Activated CD8-positive, alpha-beta memory T cell treated with anti-CD3 and anti-CD28 coated beads, Interleukin-2, amount 50 U/mL, for 48 hours (primary cell): Measurements from ENCODE around the gene PTPRG.

Source experiments
- DNase-seq: peaks from one replicate; pipeline ENCODE4 v3.0.0-alpha.2; 2020

Gene PTPRG

DNA sequence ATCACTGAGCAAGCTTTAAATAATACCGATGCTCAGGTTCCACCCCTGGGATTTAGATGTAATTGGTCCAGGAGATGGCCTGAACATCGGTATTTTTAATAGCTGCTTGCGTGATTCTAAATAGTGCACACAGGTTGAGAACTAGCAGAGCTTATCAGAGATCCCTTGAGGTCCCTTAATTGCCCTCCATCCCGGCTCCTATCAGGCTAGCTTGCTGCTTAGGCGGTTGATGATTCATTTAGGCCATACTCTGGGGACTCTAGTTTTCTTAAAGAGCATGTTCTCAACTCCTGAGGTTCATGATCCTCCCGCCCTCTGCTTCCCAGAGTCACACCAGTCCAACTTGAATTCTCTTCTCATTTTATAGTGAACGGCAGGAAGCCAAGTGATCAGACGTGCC lies 531.7 kb downstream of the PTPRG start:
- DNase-seq, result no peak

DNA sequence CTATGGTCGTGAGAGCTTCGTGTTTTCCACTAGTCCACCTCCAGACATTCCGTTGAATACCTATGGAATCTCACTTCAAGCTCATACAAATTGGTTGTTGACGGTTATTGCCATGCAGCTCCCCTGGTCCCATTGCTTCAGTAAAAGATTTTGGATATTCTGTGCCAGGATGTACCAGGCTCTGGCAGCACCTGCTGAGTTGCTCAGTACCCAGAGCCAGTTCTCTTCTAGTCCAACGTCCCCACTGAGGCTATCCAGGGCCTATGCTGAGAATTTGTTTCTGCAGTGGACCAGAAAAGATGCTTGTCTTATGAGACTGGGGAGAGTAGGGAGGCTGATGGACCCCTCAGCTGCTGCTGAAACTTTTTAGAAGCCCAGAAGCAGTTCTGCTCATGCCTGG lies 533.1 kb downstream of the PTPRG start:
- DNase-seq, result no peak

DNA sequence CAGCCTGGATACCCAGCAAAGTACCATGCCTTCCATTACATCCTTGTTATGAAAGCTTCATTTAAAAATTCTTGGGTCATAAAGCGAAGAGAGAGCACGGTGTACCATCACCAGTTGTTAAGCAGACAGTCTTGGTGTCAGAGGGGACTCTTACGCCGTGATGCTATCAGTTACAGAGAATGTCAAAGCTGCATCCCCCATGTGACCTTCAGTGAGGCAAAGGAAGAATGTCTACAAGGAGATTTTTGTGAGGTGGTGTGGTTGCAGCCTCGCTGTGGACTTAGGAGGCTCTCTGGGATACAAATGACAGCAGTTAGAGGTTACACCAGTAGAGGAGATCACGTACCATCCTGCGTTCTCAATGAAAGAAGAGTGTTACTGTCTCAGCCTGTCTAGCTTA lies 533.7 kb downstream of the PTPRG start:
- DNase-seq, result no peak

DNA sequence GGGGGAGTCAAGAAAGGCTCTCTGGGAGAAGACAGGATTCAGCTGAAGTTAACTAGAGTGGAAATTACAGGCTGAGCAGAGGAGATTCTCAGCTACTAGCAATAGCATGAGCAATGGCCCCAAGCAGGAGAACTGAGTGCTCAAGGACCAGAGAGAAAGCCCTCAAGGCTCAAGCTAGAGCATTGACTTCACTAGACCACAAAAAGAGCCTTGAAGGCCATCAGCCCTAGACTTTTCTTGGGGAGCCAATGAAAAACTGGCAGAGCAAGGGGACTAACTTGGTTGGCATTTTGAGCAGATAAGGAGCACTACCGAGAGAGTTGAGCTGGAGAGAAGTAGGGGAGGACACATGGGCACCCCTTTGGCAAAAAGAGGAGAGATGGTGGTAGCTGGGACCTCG lies 534.4 kb downstream of the PTPRG start:
- no peak for DNase-seq

DNA sequence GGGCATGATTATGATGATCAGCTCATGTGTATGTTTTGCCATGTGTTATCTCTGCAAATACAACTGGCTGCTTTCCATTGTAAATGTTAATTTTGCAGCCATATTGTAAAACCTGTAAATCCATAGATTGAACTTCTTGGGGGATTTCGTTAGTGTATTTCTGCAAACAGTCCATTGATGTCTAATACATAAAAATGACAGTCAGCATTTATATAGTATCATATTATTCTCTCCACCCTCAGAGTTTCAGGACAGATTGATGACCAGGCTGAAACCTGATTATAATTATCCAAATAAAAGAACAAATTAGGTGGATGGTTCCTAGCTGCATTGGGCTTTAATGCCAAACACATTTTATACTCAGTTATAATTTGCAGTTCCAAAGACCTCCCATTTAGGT lies 535.1 kb downstream of the PTPRG start:
- DNase-seq, result no peak

DNA sequence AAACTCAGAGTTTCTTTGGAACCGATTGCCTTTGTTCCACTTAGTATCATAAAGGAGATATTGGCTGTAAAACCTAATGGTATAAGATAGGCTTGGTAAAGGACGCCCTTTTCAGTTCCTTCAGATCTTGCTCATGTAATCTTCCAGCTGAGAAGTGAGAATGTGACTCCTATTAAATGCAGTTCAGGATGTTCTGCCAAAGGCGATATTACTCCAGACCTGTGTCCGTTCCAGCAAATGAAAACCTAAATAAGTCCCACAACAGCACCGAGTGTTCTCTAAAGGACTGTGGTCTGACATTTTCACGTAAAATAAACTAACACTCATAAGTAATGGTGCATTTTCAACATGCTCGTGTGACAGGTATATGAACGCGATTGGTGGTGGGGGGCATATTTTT lies 535.8 kb downstream of the PTPRG start:
- DNase-seq, result no peak

DNA sequence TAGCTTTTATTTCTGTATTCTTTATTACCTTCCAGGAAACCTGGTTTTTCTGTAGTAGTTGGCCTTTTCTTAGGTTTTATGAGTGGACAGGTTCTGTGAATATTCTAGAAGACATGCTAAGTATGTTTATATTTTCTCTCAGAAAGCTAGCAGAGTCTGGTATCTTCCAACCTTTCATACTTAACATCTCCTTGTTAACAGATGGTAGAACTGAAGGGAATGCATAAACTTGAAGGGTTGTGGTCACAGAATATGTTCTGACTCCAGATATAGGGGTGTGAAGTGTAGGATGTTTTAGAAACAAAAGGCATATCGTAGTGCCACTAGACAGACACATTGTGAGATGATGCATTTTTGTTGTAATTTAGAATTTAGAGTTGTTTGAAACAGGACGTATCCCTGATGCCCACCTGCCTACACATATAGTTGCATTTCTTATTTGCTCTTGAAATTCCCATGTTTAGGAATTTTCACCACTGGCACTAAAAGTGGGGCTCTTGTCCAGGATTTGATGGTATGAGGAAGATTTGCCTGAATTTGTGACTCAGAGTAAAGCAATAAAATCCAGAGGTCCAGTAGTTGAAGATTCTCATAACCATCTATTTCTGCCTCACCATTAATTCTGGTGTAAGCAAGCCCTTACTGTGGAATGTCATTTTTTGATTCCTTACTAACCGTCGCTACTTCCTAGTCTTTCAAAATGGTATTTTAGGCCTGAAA lies 537.4 kb downstream of the PTPRG start:
- DNase-seq, result no peak

DNA sequence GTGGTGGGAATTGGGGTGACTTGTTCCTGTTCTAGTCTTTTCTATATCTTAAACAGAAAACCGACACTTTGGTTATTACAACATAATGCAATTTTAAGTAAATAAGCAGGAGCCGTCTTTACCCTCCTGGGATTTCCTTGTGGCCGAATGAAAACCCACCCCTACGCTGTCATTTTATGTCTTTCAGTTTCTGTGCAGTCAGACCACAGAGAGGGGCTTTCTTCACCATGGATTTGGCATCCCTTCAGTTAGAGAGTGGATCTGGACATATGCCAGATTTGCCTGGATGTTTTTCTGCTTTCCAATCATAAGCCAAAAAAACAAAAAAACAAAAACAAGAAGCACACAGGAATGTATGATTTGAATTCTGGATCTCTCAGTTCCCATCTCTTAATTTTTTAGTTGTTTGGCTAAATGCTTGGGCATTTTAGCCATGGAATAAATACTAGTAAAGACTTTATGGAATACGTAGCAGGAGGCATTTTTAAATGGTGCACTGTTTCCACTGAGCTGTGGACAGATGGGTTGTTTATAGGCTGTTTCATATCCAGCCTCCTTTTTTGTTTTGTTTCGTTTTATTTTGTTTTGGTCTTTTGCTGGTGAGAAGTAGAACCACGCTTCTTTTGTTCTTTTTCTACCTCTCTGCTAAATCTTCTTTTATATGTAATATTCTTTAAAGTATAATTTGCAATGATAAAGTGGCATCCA lies 539.1 kb downstream of the PTPRG start:
- no peak for DNase-seq

DNA sequence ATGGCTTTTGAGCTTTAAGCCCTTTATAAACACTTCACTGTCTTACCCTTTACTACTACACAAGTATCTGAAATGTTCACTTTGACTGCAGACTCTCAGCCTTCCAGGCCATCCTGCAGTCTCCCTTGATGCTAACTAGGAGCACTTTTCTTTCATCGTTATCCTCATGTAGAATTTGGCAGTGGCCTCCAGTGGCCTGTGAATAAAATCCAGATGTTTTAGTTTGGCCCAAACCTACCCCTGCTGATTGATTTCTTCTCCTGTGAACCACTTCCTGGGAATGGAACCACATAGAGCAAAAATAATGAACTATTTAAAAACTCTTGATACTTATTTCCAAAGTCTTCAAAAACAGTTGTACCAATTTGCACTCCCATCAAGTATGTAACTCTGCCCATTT lies 540.1 kb downstream of the PTPRG start:
- no peak for DNase-seq

DNA sequence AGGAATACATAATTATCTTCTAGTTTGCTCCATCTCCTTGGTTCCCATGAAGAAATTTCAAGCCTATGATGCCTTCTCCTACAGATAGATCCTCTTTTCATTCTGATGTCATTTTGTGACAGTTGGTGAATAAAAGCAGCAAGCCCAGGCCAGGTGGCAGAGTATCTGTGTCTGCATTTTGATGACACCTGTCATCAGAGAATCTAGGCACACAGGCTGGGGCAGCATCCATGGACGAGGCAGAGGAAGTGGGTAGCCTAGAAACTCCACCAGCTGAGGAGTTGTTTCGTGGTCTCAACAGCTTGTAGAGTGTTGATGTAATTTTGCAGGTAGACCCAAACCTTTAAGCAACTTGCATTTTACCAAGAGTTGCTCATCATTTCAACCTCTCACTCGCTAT lies 542.2 kb downstream of the PTPRG start:
- no peak for DNase-seq

DNA sequence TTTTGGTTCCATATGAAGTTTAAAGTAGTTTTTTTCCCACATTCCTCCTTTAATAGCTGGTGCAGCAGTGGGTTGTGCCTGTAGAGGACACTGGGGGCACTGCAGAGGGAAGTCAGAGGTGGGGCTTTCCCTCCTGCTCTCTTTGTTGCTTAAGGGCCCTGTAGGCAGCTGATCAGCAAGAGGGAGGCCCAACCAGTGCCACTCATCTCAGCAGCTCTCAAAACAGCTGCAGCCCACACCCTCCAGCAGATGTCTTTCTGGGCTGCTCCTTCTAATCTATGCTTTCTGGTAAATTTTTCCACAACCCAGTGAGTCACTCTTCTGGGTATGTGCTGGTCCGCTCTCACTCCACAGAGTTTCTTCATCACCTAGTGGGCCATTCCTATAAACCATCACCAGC lies 548.2 kb downstream of the PTPRG start:
- DNase-seq, result no peak

DNA sequence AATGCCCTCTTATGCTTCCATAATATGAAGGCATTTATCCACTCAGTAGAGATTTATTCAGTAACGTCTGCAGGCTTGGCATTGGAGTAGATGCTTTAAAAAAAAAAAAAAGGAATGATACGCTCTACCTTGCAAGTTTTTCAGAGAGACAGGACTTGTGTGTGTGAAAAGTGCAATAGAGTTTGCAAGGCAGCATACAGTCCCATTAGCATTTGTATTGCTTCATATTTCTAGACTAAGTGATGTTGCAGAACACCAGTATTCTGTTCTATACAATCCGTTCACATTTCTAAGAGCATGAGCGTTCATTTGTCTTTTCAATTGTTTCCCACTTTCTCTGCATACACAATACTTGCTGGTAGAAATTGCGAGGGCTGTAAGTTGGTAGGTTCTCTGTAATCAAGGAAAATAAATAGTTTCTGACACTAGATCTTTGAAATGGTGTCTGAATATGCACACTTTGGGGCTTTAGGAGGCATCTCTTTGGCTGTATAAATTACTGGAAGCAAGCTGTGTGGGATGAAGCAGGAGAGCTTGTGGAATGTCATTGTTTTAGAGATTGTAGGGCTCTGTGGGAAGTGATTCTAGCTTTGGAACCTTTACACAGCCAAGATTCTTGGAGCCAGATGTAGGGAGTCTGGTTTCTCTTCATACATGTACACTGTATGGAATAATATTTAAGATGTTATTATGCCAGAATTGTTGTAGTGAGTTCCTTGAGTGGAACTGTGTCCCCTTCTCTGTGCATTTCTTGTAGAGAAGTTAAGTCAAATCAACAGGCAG lies 549.3 kb downstream of the PTPRG start:
- no peak for DNase-seq

DNA sequence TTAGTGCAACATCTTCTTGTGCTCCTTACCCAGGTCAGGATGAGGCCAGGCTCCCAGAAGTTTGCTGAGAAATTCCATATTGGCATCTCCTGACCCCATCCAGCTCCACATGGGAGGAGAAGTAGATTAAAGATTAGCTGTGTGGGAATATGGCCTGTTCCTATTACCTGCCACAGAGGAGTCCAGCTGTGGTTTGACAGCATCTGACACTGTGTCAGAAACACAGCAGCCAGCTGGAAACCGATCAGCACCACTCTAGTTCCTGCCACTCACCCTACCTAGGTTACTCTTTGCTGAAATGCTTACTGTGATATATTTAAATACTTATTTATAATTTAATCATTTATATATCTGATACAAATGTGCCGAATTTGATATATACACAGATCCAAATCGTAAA lies 551.7 kb downstream of the PTPRG start:
- DNase-seq, result no peak

DNA sequence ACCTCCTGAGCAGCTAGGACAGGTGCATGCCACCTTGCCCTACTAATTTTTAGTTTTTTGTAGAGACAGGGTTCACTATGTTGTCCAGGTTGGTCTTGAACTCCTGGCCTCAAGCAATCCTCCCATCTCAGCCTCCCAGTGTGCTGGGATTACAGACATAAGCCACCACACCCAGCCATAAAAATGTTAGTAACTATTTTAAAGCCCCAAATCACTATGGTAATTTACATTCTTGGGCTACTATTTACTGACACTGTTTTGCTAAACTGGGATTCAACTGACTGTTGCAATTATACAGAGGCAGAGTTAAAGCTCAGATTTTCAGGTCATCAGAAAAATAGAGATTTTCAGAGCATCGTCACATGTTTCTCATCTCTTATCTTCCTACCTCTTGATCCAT lies 553.4 kb downstream of the PTPRG start:
- no peak for DNase-seq

DNA sequence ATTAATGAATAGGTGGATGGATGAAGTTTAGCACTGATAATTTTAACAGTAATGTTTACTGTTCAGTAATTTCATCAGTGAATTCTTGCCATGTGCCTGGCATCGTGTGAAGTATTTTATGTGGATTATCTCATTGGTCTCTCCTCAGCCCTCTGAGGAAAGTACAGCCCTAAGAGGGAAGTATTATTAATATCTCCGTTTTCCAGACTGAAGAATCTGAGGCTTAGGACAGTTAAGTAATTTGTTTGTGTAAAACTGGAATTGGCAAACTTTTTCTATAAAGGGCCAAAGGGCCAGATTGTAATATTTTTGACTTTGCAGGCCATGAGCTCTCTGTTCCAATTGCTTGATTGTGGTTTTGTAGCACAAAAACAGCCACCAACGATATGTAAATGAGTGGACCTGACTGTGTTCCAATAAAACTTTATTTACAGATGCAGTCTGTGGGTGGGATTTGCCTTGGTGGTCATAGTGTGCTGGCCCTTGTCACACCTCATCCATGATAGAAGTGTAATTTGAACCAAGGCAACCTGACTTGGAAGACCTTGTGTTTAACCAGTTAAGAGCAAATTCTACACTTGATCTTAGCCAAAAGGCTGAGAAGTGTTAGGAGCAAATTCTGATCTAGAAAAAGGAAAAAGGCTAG lies 556.7 kb downstream of the PTPRG start:
- no peak for DNase-seq

DNA sequence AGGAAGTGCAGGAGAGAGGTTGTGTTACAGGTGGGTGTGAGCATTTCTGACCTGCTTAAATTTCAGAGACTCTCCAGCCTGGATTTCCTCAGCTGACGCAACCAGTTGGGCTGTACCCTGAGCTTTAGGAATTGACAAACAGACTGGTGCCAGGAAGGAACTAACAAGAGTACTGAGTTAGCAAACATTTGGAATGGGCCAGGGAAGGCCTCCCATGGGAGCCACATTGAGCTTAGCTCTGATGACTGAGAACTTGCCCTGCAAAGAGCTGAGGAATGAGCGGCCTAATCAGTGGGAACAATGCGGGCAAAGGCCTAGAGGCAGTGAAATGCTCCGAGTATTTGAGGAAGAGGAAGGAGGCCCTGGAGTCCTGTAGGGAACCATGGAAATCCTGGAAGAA lies 557.8 kb downstream of the PTPRG start:
- DNase-seq, result no peak

DNA sequence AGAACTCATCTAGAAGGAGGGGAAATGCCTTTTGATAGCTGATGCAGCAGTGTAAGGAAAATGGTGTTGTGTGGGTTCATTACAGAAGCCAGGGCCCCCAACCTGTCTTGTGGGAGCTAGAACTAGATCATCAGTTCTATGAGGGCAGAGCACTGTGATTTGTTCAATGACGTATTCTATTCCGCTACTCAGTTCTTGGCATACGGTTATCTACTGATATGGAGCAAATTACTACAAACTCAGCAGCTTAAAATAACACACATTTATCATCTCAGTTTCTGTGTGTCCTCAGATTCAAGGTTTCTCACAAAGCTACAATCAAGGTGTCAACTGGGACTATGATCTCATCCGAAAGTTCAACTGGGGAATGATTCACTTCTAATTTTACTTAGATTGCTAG lies 561.4 kb downstream of the PTPRG start:
- no peak for DNase-seq

DNA sequence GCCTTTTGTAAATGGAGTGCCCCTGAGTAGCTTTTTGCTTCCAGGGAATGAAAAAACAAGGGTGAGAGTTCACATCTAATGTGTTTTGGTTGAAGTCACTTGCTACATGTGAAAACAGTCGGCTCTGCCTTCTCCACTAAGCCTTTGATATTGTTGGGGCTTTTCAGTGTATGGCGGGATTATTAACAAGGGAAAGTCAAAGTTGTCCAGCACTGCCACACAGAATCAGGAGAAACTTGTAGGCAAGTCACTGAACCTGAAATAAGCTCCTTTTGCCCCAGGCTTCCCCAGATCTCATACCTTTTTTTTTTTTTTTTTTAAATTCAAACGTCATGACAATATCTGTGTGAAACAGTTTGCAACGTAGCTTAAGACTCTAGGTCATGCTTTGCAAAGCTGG lies 564.0 kb downstream of the PTPRG start:
- no peak for DNase-seq

DNA sequence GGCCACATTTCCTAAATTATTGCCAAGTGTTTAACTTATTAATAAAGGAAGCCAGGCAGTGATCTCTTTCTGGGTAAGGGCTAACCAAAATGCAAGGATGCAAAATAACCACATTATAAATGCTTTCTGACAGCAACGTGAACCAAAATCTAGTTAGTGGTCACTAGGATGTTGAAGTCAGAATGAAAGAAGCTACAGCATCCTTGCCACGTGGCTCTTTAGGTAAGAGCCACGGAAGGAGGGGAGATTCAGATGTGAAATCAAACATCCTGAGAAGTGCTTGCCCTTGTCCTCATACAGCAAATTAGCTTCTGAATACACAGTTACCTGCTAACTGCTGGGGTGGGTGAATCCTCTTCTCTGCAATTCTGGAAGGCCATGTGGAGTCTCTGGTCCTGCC lies 565.7 kb downstream of the PTPRG start:
- no peak for DNase-seq

DNA sequence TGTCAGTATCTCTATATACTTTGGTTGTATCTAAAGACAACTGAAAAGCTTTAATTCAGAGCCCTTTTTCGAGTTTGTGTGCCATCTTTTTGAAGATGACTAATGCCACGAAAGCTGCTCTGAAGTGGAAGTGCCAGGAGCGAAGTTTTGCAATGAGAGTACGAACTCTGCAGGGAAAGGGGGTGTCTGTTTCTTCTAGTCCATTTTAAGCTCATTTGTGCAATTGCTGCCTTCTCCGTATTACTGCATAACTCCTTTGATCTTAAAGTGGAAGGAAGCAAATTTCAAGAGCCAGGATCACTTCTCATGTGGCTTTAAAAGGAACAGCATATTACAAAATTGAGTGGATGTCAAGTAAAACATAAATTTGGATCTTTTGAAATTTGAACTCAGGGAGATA lies 566.7 kb downstream of the PTPRG start:
- DNase-seq, result no peak

DNA sequence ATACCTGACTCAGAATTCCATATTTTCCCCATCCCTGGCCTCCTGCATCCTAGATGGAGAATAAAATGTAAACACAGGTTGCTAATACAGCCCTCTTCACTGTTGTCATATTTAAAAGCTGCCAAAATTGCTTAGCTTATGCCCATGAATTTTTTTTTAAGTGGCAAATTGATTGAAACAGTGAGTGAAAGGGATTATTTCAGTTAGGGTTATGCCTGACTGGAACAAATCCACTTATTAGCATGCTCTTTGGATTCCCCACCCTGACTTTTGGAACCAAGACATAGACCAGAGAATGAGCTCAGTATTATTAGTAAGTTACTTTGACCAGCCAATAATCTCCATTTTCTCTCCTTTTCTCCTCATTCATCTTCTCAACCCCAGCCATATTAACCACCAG lies 567.3 kb downstream of the PTPRG start:
- DNase-seq, result no peak

DNA sequence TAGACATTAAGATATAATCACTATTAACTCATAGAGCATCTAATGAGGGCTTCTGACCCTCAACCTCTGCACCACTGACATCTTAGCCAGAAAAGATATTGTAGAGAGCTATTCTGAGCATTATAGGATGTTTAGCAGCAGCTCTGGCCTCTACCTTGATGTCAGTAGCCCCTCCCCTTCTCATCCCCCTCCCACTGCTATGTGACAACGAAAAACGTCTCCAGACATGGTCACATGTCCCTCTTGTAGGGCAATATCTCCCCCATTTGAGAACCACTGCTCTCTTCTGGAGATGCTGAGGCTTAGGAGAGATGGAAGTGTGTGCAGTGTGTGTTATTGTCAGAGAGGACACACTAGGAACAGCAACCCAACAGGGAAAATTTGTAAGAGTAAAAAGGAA lies 569.7 kb downstream of the PTPRG start:
- no peak for DNase-seq

DNA sequence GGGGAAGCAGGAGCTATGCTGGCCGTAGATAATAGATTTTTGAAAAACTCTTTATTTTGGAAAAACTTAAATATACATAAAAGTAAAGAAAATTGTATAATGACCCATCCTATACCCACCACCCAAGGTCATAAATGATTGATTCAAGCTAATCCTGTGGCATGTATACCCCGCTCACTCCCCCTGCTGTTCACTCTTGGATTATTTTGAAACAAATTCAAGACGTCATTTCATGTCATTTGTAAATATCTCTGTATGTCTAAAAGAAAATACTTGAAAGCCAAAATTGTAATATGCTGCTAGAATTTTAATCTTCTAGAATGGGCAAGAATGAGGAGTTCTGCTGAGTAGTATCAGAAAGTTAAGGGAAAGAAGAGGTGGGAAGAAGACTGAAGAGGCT lies 570.2 kb downstream of the PTPRG start:
- DNase-seq, result no peak
